NCI-H774 (cell line): ENCODE data around the gene DCLRE1C.
"Not testable (repeated sequence)": the region's sequence is repeated elsewhere in the genome, so short reads cannot be mapped to it uniquely, and the experiment has no call there.

ENCODE experiments used
- DNase-seq: peaks from one replicate; lab custom pipeline; 2025; lab: John Stamatoyannopoulos, UW

Gene DCLRE1C

DNA sequence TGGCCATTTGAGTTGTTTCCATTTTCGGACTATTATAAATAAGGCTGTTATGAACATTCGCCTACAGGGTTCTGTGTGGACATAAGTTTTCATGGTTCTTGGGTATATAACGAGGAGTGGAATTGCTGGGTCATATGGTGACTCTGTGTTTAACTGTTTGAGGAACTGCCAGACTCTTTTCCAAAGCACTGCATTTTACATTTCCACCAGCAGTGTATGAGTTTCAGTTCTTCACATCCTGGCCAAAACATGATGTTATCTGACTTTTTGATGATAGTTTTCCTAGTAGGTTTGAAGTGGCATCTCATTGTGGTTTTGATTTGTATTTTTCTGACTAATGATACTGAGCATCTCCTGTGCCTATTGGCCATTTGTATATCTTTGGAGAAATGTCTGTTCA lies 69.8 kb downstream of the DCLRE1C start:
- no peak for DNase-seq

DNA sequence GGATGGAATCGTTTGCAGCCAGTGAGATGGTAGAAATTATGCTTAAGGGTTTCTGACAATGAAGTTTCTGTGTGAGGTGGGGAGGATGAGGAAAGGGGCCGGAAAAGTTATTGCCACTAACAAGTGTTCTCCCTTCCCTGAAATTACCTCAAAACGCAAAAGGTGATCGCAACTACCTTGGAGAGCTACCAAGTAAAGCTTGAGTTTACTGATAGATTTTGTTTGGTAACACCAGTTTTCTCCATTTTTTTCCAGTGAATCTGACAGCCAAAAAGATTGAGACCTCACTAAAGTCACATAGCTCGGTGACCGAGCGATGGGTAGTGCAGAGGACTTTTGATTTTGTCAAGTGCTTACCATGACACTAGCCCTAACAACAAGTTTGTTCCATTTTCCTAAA lies 73.7 kb downstream of the DCLRE1C start:
- no peak for DNase-seq

DNA sequence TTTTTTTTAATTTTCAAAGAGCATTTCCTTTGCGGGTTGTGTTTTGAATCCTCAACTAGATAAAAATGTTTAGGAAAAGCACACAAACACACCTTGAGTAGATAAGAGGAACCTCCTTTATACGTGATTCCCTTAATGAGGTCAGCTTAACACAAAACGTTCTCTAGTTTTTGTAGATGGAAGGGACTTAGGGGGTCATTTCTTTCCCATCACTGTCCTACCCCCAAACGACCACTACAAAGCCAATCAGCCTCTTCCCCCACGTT lies 74.0 kb downstream of the DCLRE1C start:
- DNase-seq = no peak

DNA sequence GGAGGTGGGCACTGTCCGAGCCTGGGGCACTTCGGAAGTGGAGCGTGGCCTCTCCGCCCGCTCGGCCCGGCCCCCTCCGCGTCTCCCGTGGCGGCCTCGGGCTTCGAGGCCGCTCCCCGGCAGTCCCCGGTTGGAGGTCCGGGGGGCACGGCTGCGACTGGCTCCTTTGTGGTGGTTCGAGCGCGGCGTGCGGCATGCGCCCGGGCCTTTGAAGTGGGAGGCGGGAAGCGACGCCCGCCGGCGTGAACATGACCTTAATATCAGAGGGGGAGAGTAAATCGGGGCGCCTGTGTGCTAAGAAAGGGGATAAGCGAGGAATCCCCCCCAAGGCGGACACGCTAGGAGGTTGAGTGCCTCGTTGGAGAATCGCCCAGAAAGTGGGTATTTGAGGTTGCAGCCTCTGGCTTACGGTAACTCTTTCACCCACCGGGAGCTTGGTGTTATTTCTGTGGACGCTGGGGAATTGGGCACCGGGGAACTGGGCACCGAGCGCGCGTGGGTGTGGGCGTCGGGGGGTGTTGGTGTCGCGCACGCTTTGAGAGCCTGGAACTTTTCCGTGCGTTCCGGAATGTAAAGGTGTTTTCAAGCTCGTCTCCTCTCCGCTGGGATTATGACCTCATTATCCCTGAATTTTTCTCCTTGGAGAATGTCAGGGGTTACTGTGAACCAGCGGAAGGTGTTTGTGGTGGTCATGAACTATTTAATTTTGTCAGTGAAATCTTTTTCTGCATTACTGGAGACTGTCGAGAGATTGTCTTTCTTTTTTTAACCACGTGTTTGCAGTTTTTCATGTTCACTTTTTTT lies 74.6 kb downstream of the DCLRE1C start:
- DNase-seq = no peak

DNA sequence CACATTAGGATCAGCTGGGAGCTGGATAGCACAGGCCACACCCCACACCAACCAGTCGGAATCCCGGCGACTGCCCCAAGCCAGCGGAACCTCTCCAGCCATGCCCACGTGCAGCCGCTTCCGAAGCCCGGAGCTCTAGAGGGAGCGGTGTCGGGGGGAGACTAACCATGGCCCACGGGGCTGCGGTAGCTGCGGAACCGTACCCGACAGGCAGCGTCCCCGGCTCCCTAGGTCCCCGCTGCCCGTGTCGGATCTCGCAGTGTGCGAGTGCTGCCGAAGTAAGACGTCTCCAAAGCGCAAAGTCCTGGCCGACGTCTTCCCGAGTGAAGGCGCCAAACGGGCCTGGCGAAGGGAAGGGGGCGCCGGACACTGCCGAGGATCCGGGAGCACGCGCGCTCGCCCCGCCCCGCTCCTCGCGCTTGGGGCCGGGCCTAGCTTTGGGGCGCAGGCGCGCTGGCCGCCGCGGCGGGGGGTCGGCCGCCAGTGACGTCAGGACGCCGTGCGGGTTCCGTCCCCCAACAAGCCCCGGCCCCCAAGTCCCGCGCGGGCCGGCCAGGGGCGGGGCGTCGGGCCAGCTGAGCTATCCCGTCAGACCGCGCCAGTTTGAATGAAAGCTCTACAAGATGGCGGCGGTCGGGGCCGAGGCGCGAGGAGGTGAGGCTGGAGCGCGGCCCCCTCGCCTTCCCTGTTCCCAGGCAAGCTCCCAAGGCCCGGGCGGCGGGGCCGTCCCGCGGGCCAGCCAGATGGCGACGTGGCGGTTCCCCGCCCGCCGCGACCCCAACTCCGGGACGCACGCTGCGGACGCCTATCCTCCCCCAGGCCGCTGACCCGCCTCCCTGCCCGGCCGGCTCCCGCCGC lies 75.4 kb downstream of the DCLRE1C start, which contains the start of gene SUV39H2:
SUV39H2 (plus strand) TSS at position 601 of the 858 bp plus-strand sequence; CDS start at position 624, 23 bp downstream.
- peak; percentile 94 for DNase-seq

DNA sequence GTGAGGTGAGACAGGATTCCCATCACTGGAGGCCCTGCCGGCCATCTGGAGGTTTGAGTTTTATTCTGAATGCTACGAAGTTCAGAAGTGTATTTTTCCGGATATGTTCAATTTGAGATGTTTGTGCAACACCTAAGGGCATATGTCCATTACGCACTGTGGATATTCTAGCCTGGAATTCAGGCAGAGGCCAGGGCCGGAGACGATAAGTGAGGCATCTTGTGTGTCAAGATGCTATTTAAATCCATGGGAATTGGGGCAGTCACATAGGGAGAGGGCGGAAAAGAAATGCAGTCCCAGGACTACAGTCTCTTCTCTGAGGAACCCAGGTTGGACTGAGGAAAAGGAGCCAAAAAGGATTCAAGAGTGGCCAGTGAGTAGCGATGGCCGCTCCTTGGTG lies 77.1 kb downstream of the DCLRE1C start:
- DNase-seq = no peak

DNA sequence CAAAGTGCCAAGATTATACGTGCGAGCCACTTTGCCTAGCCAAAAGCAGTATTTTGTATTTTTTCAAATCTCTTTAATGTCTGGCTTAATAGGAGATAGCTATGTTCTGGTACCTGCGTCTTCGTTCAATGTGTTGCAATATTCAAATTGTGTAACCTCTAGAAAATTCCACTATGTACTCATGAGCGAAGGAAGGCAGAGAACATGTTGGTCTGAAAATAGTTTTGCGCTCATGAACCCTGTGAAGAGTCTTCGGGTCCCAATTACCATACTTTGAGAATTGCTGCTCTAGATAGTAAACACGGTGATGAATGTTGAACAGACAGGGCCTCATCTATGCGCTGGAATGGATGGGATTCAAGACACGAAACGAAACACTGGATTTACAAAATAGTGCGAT lies 78.0 kb downstream of the DCLRE1C start:
- DNase-seq = no peak

DNA sequence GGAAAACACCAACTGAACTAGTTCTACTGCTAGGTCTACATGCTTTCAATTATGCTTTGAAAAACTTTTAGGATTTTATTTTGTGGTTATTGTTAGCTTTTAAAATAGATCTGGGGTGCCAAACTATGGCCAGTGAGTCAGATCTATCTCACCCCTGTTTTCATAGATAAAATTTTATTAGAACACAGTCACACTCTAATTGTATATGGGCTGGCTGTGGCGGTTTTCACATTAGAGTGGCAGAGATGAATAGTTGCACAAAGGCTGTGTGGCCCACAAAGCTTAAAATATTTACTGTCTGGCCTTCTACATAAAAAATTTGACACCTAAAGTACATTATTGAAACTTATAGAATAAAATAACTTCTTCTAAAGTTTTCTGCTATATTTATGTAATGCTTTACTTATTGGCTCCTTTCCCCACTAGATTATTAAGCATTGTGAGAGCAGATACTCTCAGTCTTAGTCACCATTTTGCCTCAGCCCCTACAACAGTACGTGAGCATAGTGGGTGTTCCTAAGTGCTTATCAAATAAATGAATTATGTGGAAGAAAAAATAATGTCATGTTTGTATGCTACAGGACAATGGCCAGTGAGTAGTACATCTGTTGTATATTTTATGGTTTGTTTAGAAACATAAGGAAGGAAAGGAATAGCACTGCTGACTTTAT lies 80.7 kb downstream of the DCLRE1C start:
- no peak for DNase-seq

DNA sequence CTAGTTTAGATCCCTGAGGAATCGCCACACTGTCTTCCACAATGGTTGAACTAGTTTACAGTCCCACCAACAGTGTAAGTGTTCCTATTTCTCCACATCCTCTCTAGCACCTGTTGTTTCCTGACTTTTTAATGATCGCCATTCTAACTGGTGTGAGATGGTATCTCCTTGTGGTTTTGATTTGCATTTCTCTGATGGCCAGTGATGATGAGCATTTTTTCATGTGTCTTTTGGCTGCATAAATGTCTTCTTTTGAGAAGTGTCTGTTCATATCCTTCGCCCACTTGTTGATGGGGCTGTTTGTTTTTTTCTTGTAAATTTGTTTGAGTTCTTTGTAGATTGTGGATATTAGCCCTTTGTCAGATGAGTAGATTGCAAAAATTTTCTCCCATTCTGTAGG lies 89.0 kb downstream of the DCLRE1C start:
- not testable (repeated sequence) for DNase-seq

DNA sequence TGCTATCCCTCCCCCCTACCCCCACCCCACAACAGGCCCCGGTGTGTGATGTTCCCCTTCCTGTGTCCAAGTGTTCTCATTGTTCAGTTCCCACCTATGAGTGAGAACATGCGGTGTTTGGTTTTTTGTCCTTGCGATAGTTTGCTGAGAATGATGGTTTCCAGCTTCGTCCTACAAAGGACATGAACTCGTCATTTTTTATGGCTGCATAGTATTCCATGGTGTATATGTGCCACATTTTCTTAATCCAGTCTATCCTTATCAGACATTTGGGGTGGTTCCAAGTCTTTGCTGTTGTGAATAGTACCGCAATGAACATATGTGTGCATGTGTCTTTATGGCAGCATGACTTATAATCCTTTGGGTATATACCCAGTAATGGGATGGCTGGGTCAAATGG lies 89.4 kb downstream of the DCLRE1C start:
- not testable (repeated sequence) for DNase-seq

DNA sequence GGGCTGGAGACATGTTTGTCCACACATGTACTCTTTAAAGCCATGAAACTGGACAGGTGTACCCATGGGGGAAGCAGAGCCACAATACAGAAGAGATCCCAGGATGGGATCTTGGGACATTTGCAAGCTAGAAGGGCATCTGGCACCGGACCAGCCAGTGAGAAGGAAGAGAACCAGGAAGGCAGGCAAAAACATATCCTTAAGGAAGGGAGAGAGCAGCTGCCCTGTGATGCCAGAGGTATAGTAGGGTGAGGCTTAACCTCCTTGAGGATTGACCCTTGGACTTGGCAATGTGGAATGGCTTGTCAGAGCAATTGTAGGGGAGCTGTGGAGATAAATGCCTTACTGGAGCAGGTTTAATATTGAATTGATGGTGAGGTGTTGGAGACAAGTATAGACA lies 93.1 kb downstream of the DCLRE1C start:
- no peak for DNase-seq

DNA sequence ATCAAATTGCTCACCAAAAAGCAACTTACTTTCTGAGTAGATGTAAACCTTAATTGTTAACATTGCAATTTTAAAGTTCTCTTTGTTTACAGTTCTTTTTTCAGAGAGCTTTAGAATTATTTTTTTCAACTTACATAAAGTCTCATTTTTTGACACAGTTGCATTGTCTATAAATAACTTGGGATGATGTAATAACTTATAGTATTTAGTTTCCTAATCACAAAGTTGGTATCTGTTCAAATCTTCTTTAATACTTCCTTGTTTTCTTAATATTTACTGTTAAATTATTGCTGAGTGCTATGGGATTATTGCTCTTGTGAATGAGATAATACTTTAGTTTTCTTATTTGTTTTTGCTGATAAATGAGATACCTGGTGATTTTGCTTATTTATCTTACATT lies 94.1 kb downstream of the DCLRE1C start:
- DNase-seq = no peak

DNA sequence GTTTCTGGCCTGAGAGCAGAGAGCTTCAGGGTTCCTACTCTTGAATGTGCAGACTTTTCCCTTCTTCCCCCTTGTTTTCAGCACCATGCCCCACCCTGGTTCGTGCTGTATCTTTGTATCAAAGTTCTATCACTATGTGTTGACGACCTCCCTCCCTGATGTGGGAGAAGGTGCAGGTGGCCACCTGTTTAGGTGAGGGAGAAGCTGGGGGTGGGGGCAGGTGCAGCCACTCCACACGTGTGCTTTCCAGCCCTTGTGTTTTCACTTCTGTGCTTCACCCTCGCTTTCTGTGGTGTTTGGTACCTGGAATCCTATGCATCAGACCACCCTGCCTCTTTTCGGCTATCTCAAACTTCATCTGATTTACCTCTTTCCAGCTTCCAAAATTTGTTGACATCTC lies 94.9 kb downstream of the DCLRE1C start:
- no peak for DNase-seq

DNA sequence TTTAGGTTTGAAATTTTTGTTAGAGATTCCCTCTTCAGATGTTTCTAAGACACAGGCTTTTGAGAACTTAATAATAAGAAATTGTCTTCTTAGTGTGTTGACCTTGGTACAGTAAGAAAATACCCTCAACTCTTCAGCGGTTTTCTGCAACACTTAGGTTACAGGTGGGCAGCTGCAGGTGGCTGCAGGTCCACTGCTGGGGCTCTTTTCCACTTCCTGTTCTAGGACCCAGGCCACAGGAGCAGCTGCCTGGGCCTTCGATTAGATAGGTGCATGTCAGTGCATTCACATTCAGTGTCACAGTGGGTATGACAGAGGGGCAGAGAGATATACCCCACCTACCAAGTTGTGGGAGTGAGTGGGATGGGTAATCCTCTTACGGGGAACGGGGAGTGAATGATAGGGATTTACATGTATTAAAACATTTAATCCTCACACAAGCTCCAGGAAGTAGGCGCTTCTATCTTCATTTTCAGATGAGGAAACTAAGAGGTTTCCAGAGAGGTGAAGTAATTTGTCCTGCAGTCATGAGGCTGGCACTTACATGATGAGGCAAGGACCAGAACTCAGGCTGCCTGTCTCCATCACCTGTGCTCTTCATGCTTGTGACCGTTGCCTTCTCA lies 95.4 kb downstream of the DCLRE1C start:
- no peak for DNase-seq

DNA sequence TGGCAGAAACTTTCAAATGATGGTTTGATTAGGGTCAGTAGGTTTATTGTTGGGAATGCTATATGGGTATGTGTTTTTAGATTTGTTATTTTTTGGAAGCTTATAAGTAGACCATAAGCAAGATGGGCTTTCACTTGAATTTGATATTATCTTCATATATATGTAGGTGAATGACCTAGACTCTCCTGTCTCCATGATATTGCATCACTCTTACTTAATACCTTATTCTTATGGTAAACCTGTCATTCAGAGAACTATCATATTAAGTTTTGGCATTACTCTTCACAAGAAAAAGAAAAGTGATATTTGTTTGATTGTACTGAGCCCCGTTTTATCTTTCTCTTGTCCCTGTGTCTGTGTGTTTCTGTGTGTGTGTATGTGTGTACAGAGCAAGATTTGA lies 98.4 kb downstream of the DCLRE1C start:
- no peak for DNase-seq

DNA sequence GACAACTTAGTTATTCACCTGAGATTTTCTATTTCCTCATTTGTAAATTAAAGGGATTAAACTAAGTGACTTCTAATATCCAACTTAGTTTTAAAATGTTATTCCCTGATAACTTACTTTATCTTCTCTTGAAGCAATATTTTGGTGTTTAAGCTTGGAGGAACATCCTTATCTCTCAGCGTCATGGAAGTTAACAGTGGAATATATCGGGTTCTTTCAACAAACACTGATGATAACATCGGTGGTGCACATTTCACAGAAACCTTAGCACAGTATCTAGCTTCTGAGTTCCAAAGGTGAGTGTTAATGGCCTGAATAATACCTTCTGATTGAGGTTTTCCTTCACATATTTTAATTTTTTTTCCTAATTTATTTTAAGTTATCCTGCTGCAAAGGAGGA lies 101.7 kb downstream of the DCLRE1C start:
- no peak for DNase-seq
